GM18499 (cell line): ENCODE measurements around the gene NARF.
"Not testable (repeated sequence)": the region's sequence is repeated elsewhere in the genome, so short reads cannot be mapped to it uniquely, and the experiment has no call there.

Experiments
- ATAC-seq: cut with Tn5 transposase; IDR thresholded peaks from one replicate; pipeline ENCODE4 v1.9.1; 2021; ENCODE audit warnings: moderate number of reproducible peaks; ENCODE audit not compliant: insufficient read depth, unreplicated experiment

The NARF gene

GRCh38 chr17:82525712-82526111, 67.2 kb downstream of the NARF start:
- no peak for ATAC-seq

- ATAC-seq = no peak
Measured at GRCh38 chr17:82527898-82528297, 69.4 kb downstream of the NARF start.

GRCh38 chr17:82528484-82529265, 70.1 kb downstream of the NARF start:
- ATAC-seq = no peak

- ATAC-seq = no peak
Measured at GRCh38 chr17:82529914-82530300, 71.4 kb downstream of the NARF start.

- ATAC-seq = no peak
Measured at GRCh38 chr17:82531431-82531881, 72.9 kb downstream of the NARF start.

GRCh38 chr17:82534401-82534812, 75.9 kb downstream of the NARF start:
- ATAC-seq = no peak

GRCh38 chr17:82536512-82537201, 78.1 kb downstream of the NARF start:
- no peak for ATAC-seq

GRCh38 chr17:82537228-82537627, 78.7 kb downstream of the NARF start:
- ATAC-seq = not testable (repeated sequence)

- ATAC-seq = not testable (repeated sequence)
Measured at GRCh38 chr17:82539076-82539475, 80.5 kb downstream of the NARF start.
